ENCODE measurements around the gene FHL3.
A peak's percentile ranks its signal among the peaks of the same experiment; 100 is the strongest.
"Not testable (repeated sequence)": the region's sequence is repeated elsewhere in the genome, so short reads cannot be mapped to it uniquely, and the experiment has no call there.

Gene FHL3

GRCh38 chr1:38032992-38033391 lies 27.7 kb upstream of the FHL3 start:
- not testable (repeated sequence) for DNase-seq

- no peak for DNase-seq
These were observed 26.2 kb upstream of the FHL3 start for GRCh38 chr1:38031513-38031866.

- no peak for DNase-seq
These were observed 25.5 kb upstream of the FHL3 start for GRCh38 chr1:38030596-38031512.

- peak in 1 of 2 experiments; percentile 16 for DNase-seq
These were observed 24.6 kb upstream of the FHL3 start for GRCh38 chr1:38029685-38030511.

GRCh38 chr1:38029081-38029681 lies 23.9 kb upstream of the FHL3 start:
- peak; percentile 25 to 41 for DNase-seq

DNA sequence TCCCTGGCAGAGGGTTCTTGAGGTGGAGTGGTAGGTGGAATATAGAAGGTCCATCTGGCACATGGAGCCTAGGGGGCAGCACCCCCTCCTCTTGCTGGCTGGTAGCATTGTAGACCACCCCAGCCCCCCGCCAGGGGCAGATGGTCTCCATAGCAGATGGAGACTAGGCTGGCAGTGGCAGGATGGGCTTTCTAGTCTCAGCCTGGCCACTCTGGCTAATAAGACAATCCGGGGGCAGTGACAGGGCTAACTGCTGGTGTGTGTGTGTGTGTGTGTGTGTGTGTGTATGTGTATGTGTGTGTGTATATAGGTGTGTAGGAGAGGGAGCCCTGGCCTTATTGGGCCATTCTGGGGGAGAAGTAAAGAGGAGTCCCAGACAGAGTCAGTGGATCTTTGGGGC lies 23.4 kb upstream of the FHL3 start:
- DNase-seq = peak in 1 of 2 experiments; percentile 4

DNA sequence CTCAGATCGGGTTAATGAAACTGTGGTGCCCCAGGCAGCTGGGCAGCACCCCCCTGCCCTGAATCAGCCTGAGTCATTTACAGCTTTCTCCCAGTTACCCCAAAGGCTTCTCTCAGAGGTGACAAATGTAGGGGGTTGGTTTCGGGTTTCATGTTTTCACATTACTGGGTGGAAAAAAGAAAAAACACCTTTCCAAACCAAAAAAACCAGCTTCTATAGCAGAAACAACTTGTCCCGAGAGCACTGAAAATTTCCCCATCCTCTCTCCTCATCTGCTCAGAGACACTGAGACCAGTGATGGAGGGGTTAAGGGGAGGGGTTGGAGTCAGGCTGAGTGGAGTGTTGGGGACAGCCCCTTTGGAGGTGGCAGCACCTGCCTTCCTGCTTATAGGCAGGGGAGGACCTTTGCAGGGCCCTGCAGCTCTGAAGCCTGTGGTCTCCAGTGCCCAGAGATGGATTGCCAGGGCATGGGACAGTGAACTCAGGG lies 22.8 kb upstream of the FHL3 start:
- no peak for DNase-seq

GRCh38 chr1:38027201-38028104 lies 22.1 kb upstream of the FHL3 start:
- no peak for DNase-seq

DNA sequence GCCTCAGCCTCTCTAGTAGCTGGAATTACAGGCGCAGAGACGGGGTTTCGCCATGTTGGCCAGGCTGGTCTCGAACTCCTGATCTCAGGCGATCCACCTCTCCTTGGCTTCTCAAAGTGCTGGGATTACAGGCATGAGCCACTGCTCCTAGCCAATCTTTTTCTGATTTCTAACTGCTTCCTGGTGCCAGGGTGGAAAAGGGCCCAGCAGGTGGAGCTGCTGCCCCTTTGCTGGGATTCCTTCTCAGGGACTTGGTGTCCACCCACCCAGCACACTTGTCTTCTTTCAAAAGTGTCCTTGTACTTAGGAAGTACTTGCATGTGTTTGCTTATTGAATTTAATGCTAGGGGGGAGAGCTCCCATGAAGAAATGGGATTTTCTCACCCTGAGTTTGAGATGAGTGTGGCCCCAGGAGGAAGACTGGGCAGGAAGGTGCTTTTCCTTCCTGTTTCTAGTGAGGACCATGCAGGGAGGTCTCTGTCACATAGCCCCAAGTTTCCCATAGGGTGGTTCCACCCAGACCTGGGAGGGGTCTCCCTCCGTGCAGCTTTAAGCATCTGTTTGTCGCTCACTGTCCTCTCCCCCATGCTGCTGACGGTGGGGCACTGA lies 21.4 kb upstream of the FHL3 start:
- DNase-seq = peak in 1 of 2 experiments; percentile 4

GRCh38 chr1:38025664-38026063 lies 20.4 kb upstream of the FHL3 start:
- no peak for DNase-seq

DNA sequence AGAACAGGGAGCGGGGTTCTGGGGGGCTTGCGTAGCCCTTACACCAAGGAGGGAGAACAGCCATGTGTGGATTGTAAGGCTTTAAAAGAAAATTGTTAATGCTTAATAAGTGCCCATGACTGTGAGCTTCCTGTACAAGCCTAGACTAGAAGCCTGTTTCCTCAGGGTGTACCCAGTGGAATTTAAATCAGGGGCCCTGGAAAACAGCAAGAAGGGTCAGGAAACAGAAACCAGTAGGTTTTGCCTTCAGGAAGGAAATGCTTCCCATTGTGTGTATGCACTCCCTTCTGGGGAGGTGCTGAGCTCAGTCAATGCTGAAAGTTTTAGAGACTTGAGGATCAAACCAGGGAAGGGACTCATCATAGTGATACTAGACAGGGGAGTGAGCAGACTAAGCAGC lies 19.9 kb upstream of the FHL3 start:
- DNase-seq = no peak

DNA sequence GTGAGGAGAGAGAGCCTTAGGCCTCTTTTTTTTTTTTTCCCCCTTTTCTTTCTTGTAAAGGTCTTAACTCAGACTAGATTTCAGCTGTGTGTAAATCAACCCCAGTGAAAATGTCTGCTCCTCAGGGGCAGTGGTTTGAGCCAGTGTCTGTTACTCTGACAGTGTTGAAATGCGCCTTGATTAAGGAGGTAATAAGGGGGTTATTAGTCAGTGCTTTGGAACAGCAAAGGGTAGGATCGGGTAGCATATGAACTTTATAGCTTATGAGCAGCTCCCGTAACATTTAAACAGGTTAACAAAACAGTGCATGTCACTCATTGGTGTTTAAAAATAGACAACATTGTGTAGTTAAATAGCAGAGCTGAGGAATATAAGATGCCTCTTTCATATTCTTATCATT lies 17.5 kb upstream of the FHL3 start:
- no peak for DNase-seq

DNA sequence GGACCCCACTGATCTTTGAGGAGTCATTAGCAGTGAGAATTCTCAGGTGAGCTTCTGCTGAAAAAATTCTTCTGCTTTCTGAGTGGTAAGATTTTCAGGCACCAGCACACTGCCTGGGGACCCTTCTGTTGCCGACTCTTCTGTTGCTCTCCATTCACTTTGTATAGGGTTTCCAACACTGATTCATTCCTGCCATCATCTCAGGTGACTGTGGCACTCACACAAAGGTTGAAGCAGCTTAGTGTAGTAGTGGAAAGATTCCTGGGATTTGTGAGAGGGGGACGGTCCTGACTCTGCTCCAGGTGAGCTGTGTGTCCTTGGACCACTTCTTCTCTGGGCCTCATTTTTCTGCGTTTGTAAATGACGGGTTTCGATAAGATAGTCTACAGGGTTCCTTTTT lies 16.7 kb upstream of the FHL3 start:
- DNase-seq = no peak

- no peak for DNase-seq
These were observed 15.1 kb upstream of the FHL3 start for GRCh38 chr1:38020396-38020795.

DNA sequence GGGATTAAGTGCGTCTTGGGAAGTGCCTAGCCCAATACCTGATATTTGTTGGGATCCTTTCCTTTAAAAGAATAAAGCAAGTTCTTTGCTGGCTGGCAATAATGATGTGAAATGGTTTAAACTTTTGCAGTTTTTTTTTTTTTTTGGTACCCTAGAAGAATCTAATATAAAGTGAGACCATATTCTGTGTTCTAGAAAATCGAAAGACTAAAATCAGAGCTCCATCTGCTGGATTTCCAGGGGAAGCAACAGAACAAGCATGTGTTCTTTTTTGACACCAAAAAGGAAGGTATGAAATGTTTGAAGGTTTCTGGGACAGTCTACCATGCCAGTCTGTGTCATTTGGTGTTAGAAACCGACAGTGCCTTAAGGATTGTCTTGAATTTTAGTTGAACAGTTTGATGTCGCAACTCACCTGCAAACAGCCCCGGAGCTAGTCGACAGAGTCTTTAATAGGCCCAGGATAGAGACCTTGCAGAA lies 13.6 kb upstream of the FHL3 start:
- peak in 1 of 2 experiments; percentile 15 for DNase-seq

- no peak for DNase-seq
These were observed 10.8 kb upstream of the FHL3 start for GRCh38 chr1:38015978-38016725.

DNA sequence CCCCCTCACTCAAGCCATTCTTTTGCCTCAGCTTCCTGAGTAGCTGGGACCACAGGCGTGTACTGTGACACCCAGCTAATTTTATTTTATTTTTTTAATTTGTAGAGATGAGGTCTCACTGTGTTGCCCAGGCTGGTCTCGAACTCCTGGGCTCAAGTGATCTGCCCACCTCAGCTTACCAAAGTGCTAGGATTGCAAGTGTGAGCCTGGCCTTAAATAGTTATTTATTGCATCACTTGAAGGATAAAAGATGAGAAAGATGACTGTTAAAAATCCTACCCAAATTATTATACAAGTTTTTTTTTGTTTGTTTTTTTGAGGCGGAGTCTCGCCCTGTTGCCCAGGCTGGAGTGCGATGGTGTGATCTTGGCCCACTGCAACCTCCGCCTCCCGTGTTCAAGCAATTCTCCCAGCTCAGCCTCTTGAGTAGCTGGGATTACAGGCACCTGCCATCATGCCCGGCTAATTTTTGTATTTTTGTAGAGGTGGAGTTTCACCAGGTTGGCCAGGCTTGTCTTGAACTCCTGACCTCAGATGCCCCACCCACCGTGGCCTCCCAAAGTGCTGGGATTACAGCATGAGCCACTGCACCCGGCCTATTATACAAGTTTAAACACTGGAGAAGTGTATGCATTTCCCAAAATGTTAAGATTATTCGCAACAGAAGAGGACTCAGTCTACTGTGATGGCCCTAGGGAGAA lies 9.6 kb upstream of the FHL3 start:
- no peak for DNase-seq

- DNase-seq = no peak
These were observed 8.9 kb upstream of the FHL3 start for GRCh38 chr1:38014171-38014570.

- no peak for DNase-seq
These were observed 7.9 kb upstream of the FHL3 start for GRCh38 chr1:38013227-38013622.
